ENCODE measurements around the gene FSD1L.

GRCh38 chr9:105452185-105452584, 4.4 kb downstream of the FSD1L start:
- TF ChIP-seq MEIS2 (CRISPR knock-in tag; IDR thresholded peaks at IDR 0.05) (no peak), POLR2A (IDR thresholded peaks at IDR 0.05; ENCODE audit: insufficient read depth in 1 of 2, low read depth in 2 of 2, low read length in 2 of 2) (no peak), KLF12 (CRISPR knock-in tag; IDR thresholded peaks at IDR 0.05; ENCODE audit: borderline replicate concordance) (no peak), FOXA1 (IDR thresholded peaks at IDR 0.05) (no peak), FOXA1 (CRISPR knock-in tag; IDR thresholded peaks at IDR 0.05) (no peak), SNAI1 (CRISPR knock-in tag; IDR thresholded peaks at IDR 0.05; ENCODE audit: borderline replicate concordance) (no peak), ERF (CRISPR knock-in tag; IDR thresholded peaks at IDR 0.05) (no peak)
- TF ChIP-seq, protein P1, sequence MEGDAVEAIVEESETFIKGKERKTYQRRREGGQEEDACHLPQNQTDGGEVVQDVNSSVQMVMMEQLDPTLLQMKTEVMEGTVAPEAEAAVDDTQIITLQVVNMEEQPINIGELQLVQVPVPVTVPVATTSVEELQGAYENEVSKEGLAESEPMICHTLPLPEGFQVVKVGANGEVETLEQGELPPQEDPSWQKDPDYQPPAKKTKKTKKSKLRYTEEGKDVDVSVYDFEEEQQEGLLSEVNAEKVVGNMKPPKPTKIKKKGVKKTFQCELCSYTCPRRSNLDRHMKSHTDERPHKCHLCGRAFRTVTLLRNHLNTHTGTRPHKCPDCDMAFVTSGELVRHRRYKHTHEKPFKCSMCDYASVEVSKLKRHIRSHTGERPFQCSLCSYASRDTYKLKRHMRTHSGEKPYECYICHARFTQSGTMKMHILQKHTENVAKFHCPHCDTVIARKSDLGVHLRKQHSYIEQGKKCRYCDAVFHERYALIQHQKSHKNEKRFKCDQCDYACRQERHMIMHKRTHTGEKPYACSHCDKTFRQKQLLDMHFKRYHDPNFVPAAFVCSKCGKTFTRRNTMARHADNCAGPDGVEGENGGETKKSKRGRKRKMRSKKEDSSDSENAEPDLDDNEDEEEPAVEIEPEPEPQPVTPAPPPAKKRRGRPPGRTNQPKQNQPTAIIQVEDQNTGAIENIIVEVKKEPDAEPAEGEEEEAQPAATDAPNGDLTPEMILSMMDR (CRISPR knock-in tag; IDR thresholded peaks at IDR 0.05), result no peak

Measured in HepG2 (cell line).